Suprapubic skin (tissue), 3 donors: ENCODE results near the gene MYLK4.

Experiments used
- CTCF ChIP-seq, 2 donors: fragments of 200-600 bp in 1 of 2; fragments of 450-650 bp in 1 of 2; sonication (generic) in 1 of 2; IDR thresholded peaks; one replicate each; pipeline ENCODE4 v1.5.1; 2016 to 2019; ENCODE audit warnings: antibody characterized with exemption in 2 of 2, mild to moderate bottlenecking in 1 of 2, moderate library complexity in 1 of 2
- POLR2AphosphoS5 ChIP-seq, 3 donors: sonication (generic); formaldehyde crosslinking; IDR thresholded peaks; one replicate each; pipeline ENCODE4 v1.6.1; 2017; ENCODE audit warnings: antibody characterized with exemption in 3 of 3

GRCh38 chr6:2767657-2768524 lies 17.2 kb upstream of the MYLK4 start:
- TF ChIP-seq CTCF (IDR thresholded peaks at IDR 0.05) (no peak), POLR2AphosphoS5 (IDR thresholded peaks at IDR 0.05) (no peak)
